ENCODE results near the gene PSMD11. TPM values are rescaled to one million over a fixed set of nuclear protein-coding genes. Genes with fewer than 3 reads are reported as not detected.
A peak's percentile ranks its signal among the peaks of the same experiment; 100 is the strongest.

Gene PSMD11
- total RNA-seq, 1 experiment from 2014 or later, result 169 TPM

GRCh38 chr17:32396343-32396742 lies 48.0 kb upstream of the PSMD11 start:
- Histone ChIP-seq H3K4ac (ENCODE audit: low read depth, low read length) (no peak overlapping the region), H2AK5ac (ENCODE audit: insufficient read length, low read length) (no peak overlapping the region), H3T11ph (ENCODE audit: low read length) (no peak overlapping the region), H2BK20ac (ENCODE audit: low read depth, low read length, poor library complexity, severe bottlenecking) (no peak overlapping the region), H3K27ac (ENCODE audit: insufficient read length, low read depth, low read length) (no peak overlapping the region), H3K9ac (ENCODE audit: extremely low read depth, insufficient read length, low read length) (no peak overlapping the region), H4K20me1 (ENCODE audit: control insufficient read depth, insufficient read depth, insufficient read length) (no peaks in the 10 kb centered on the region), H2BK15ac (ENCODE audit: low read depth, low read length) (no peak overlapping the region), H3K23ac (ENCODE audit: insufficient read length, low read depth, low read length) (no peak overlapping the region), H3K18ac (ENCODE audit: insufficient read length, low read depth, low read length) (no peak overlapping the region), H2AFZ (ENCODE audit: low read length) (no peak overlapping the region), H3K9me3 (ENCODE audit: control insufficient read depth, low read depth, low read length) (no peaks in the 10 kb centered on the region), H3K23me2 (ENCODE audit: insufficient read length, low read depth, low read length, poor library complexity, severe bottlenecking) (no peaks in the 10 kb centered on the region), H3K4me2 (ENCODE audit: insufficient read depth, insufficient read length, low read length) (no peak overlapping the region), H3K79me2 (ENCODE audit: insufficient read depth, low read length) (no peaks in the 10 kb centered on the region), H4K8ac (replicated peaks; ENCODE audit: insufficient read length, low read depth, low read length) (no peak overlapping the region), H2BK5ac (ENCODE audit: insufficient read length, low read length) (peak overlapping the region; percentile 72), H4K91ac (ENCODE audit: insufficient read length, low read depth, low read length) (no peak overlapping the region), H2BK12ac (ENCODE audit: insufficient read length, low read depth, low read length) (no peak overlapping the region), H3K4me1 (ENCODE audit: insufficient read depth, low read length) (no peaks in the 10 kb centered on the region), H3K27me3 (ENCODE audit: insufficient read depth, low read length) (no peaks in the 10 kb centered on the region), H3K79me1 (ENCODE audit: insufficient read depth, low read depth, low read length, poor library complexity, severe bottlenecking) (no peaks in the 10 kb centered on the region), H2BK120ac (ENCODE audit: low read depth, low read length, poor library complexity, severe bottlenecking) (no peak overlapping the region), H3K56ac (ENCODE audit: insufficient read length, low read depth, low read length) (no peak overlapping the region), H4K5ac (ENCODE audit: insufficient read length, low read depth, low read length) (no peak overlapping the region), H3K14ac (ENCODE audit: insufficient read depth, low read length) (no peak overlapping the region)
- Mint-ChIP-seq H3K36me3 (ENCODE audit: insufficient read depth in 1 of 3, low read depth in 3 of 3) (peaks cover 0 to 4% (median 0%) of the 10 kb centered on the region in 3 experiments; a peak in 1 of 7 replicates), H3K4me3 (no peak overlapping the region), H3K27ac (peak overlapping the region in 1 of 3 experiments; percentile 9; a peak in 1 of 7 replicates), H3K27me3 (ENCODE audit: low read depth) (no peaks in the 10 kb centered on the region), H3K4me1 (no peaks in the 10 kb centered on the region), H3K9me3 (no peaks in the 10 kb centered on the region)
- TF ChIP-seq CTCF (conservative IDR thresholded peaks at IDR 0.05), result no peak
- no CpG with 5 or more reads among the region's 5 CpGs for WGBS (ENCODE audit: extremely low coverage, insufficient read length, low lambda C conversion rate)
- DNase-seq, result no peak
